ENCODE measurements around the gene HLCS. TPM values are rescaled to one million over a fixed set of nuclear protein-coding genes. Genes with fewer than 3 reads are reported as not detected.

The HLCS gene
- total RNA-seq, 6 donors from 2014 or later, result 15.3 to 34.6 (median 24.1) TPM

DNA sequence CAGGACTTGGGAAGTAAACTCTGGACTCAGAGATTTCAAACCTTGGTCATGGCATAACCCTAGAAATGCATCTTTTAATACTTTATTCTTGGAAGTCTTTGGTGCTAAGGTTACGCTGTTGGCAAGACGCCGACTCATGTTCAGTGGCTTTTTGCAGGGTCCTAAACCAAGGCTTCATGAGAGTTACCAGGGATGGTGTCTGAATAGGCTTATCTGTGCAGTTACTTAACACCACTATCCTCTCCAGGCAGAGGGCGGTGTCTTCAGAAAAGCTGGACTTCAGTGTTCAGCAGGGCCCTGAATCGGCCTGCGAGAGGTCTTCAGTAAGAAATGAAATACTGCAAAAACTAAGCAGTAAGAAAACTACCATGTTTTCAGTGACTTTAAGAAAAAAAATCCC, 209.3 kb downstream of the HLCS start:
- TF ChIP-seq EP300 (IDR thresholded peaks at IDR 0.05) (no peak), CTCF (IDR thresholded peaks at IDR 0.05) (no peak), POLR2AphosphoS5 (IDR thresholded peaks at IDR 0.05) (no peak), POLR2A (IDR thresholded peaks at IDR 0.05) (no peak)
- DNase-seq (no peak), ATAC-seq (ENCODE audit: low FRiP score in 2 of 2) (no peak)
- WGBS, 2 donors, result 94 to 98% methylated on average over 6 of the region's 6 CpGs
- no peak overlapping the region for H3K27ac ChIP-seq
- peaks cover 0 to 19% (median 8%) of the 10 kb centered on the region in 4 donors for H3K36me3 ChIP-seq
- no peaks in the 10 kb centered on the region for H3K4me1 ChIP-seq
- H3K27me3 ChIP-seq, result no peaks in the 10 kb centered on the region
- no peaks in the 10 kb centered on the region for H3K9me3 ChIP-seq
- H3K4me3 ChIP-seq, result no peak overlapping the region

DNA sequence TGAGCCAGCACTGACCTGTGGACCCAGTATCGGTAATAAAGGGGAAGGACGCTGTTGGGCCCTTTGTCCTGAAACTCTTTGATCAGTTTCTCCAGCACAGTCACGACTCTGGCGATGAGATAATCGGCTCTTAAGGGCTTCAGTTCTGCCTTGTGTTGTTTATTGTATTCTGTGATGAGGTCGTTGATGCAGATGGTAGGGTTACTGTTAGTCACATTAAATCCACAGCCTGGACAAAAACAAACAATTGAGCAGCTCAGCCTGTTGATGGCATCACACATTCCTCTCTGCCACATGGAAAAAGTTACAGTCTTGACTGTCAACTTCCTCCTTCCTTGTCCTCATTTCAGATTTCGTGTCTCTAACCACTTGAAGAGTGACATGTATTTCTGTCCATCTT, 209.9 kb downstream of the HLCS start:
- Histone ChIP-seq H3K4me3 (no peak overlapping the region), H3K36me3 (peaks cover 0 to 19% (median 8%) of the 10 kb centered on the region in 4 donors), H3K4me1 (no peaks in the 10 kb centered on the region), H3K27ac (no peak overlapping the region), H3K27me3 (no peaks in the 10 kb centered on the region), H3K9me3 (no peaks in the 10 kb centered on the region)
- no peak for TF ChIP-seq CTCF (IDR thresholded peaks at IDR 0.05)
- no peak for TF ChIP-seq EP300 (IDR thresholded peaks at IDR 0.05)
- no peak for TF ChIP-seq POLR2AphosphoS5 (IDR thresholded peaks at IDR 0.05)
- TF ChIP-seq POLR2A (IDR thresholded peaks at IDR 0.05), result no peak
- 80 to 88% methylated on average over 7 of the region's 7 CpGs for WGBS, 2 donors
- DNase-seq, result no peak
- no peak for ATAC-seq (ENCODE audit: low FRiP score in 2 of 2)

DNA sequence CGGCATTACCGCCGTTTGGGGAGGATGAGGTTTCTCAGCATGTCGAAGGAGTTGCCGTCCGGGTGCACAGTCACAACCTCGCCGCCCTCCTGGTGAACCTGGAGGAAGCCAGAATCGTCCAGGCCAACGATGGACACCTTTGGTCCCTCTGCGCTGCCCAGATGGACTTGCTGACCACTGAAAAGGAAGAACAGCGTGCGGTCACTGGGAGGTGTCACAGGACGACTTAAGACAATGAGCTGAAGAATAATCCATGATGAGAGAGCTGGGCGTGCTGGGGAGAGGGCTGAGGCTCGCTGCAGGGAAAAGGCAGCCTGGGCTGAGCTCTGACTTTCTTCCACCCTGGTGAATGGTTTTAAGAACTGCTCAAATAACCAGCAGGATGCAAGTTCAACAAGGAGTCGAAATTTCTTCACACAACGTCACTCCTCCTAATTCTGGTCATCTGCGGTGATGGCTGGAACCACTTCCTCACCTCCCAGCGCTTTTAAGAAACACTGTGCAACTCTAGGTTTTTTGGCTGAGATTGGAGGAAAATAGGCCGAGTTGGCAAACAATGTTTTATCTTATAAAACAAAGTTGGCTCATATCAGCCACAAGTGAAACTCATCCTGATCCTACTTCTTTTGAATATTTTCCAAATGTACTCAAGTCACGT, 212.1 kb downstream of the HLCS start:
- peaks cover 0 to 16% (median 7%) of the 10 kb centered on the region in 4 donors for H3K36me3 ChIP-seq
- TF ChIP-seq POLR2AphosphoS5 (IDR thresholded peaks at IDR 0.05) (no peak), POLR2A (IDR thresholded peaks at IDR 0.05) (no peak), EP300 (IDR thresholded peaks at IDR 0.05) (no peak), CTCF (IDR thresholded peaks at IDR 0.05) (no peak)
- no peak for DNase-seq
- no peaks in the 10 kb centered on the region for H3K27me3 ChIP-seq
- no peaks in the 10 kb centered on the region for H3K9me3 ChIP-seq
- H3K4me1 ChIP-seq, result no peaks in the 10 kb centered on the region
- no peak for ATAC-seq (ENCODE audit: low FRiP score in 2 of 2)
- no peak overlapping the region for H3K4me3 ChIP-seq
- 92 to 93% methylated on average over 22 of the region's 22 CpGs for WGBS, 2 donors
- no peak overlapping the region for H3K27ac ChIP-seq

DNA sequence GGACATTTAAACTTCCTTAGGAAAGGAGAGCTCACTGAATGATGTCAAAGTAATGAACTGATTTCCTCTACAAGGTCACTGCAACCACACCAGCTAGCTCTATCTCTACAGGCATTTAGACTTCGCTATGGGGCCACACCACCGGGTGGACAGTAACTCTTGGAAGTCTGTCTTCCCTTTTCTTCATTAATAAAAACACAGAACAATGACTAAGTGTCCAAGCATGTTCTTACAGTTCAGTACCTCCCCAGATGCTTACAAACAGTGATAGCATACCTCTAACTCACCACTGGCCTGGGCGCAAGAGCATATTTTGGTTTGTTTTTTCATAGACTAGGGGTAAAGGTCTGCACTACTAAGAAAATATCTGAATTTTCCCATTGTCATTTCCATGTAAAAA, 212.9 kb downstream of the HLCS start:
- WGBS, 2 donors, result 84 to 85% methylated on average over 3 of the region's 3 CpGs
- Histone ChIP-seq H3K36me3 (peaks cover 0 to 13% (median 5%) of the 10 kb centered on the region in 4 donors), H3K9me3 (no peaks in the 10 kb centered on the region), H3K27me3 (no peaks in the 10 kb centered on the region), H3K4me1 (no peaks in the 10 kb centered on the region), H3K27ac (no peak overlapping the region), H3K4me3 (no peak overlapping the region)
- ATAC-seq (ENCODE audit: low FRiP score in 2 of 2) (no peak), DNase-seq (no peak)
- TF ChIP-seq CTCF (IDR thresholded peaks at IDR 0.05), result no peak
- TF ChIP-seq POLR2A (IDR thresholded peaks at IDR 0.05), result no peak
- TF ChIP-seq POLR2AphosphoS5 (IDR thresholded peaks at IDR 0.05), result no peak
- TF ChIP-seq EP300 (IDR thresholded peaks at IDR 0.05), result no peak

DNA sequence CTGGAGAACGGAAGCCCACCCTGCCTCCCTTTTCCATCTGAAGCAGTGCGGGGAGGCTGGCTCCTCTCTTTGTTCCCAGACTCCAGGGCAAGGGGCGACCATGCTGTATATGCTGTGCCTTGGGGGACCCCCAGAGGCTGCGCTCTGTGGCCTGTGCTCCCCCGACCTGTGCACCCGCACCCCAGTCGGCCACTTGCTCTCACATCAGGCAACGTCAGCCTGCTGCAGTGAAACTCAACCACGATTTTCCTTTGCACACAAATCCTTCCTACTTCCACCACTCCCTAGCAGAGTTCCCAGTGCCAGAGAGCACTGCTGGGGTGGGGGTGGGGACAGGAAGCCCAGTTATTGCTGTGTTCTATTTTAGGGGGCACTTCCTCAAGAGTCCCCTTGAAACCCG, 215.1 kb downstream of the HLCS start:
- Histone ChIP-seq H3K4me3 (no peak overlapping the region), H3K27me3 (peaks cover 0 to 6% (median 0%) of the 10 kb centered on the region in 4 donors), H3K36me3 (peaks cover 0 to 10% (median 5%) of the 10 kb centered on the region in 4 donors), H3K27ac (no peak overlapping the region), H3K4me1 (peaks cover 10 to 12% (median 11%) of the 10 kb centered on the region in 4 donors), H3K9me3 (no peaks in the 10 kb centered on the region)
- DNase-seq (no peak), ATAC-seq (ENCODE audit: low FRiP score in 2 of 2) (no peak)
- TF ChIP-seq CTCF (IDR thresholded peaks at IDR 0.05) (no peak), EP300 (IDR thresholded peaks at IDR 0.05) (no peak), POLR2A (IDR thresholded peaks at IDR 0.05) (no peak), POLR2AphosphoS5 (IDR thresholded peaks at IDR 0.05) (no peak)
- WGBS, 2 donors, result 56 to 63% methylated on average over 8 to 10 of the region's 10 CpGs
